SU-DHL-6 (cell line): ENCODE results near the gene CREBZF.
"Not testable (repeated sequence)": the region's sequence is repeated elsewhere in the genome, so short reads cannot be mapped to it uniquely, and the experiment has no call there.

Experiments
- H2AFZ ChIP-seq: fragments of 200-600 bp; sonication (generic); 2 replicates; pipeline ENCODE4 v1.6.1; 2014; ENCODE audit warnings: low read depth, mild to moderate bottlenecking, moderate library complexity, mixed read lengths, antibody characterized with exemption, low read length; ENCODE audit not compliant: severe bottlenecking
- H3F3A ChIP-seq: fragments of 200-600 bp; shearing (Covaris generic); 2 replicates; pipeline ENCODE4 v1.6.0; 2016; ENCODE audit warnings: antibody characterized with exemption, mild to moderate bottlenecking; ENCODE audit not compliant: insufficient read depth
- H3K27ac ChIP-seq: fragments of 200-600 bp; sonication (generic); 2 replicates; pipeline ENCODE4 v1.5.1; 2016; ENCODE audit warnings: low read depth, mild to moderate bottlenecking, low read length, moderate library complexity, mixed read lengths
- H3K27me3 ChIP-seq: fragments of 200-600 bp; sonication (generic), shearing (Covaris generic); 2 replicates; pipeline ENCODE4 v1.6.0; 2014; ENCODE audit warnings: mild to moderate bottlenecking, low read length
- H3K36me3 ChIP-seq: fragments of 200-600 bp; sonication (generic); 2 replicates; pipeline ENCODE4 v1.6.1; 2014; ENCODE audit warnings: mild to moderate bottlenecking, low read length, mixed read lengths
- H3K4me2 ChIP-seq: fragments of 300-600, 200-600 bp; shearing (Covaris generic), sonication (generic); 2 replicates; pipeline ENCODE4 v1.6.0; 2014; ENCODE audit warnings: low read length, low read depth, mild to moderate bottlenecking; ENCODE audit not compliant: poor library complexity, severe bottlenecking
- H3K4me3 ChIP-seq: fragments of 200-600 bp; sonication (generic); 2 replicates; pipeline ENCODE4 v1.5.1; 2014; ENCODE audit warnings: antibody characterized with exemption, low read length, mild to moderate bottlenecking, mixed read lengths; ENCODE audit not compliant: insufficient read depth, poor library complexity, severe bottlenecking
- H3K79me2 ChIP-seq: fragments of 200-600 bp; sonication (generic); 2 replicates; pipeline ENCODE4 v1.6.1; 2014; ENCODE audit warnings: mild to moderate bottlenecking, low read length, moderate library complexity; ENCODE audit not compliant: insufficient read depth
- H3K9ac ChIP-seq: fragments of 200-600 bp; sonication (generic); 2 replicates; pipeline ENCODE4 v1.7.0; 2014; ENCODE audit warnings: mild to moderate bottlenecking, low read length
- H3K9me2 ChIP-seq: fragments of 200-600 bp; sonication (generic); replicated peaks from 2 replicates; pipeline ENCODE4 v1.6.1; 2014; ENCODE audit warnings: low read length; ENCODE audit not compliant: insufficient read depth
- H3K9me3 ChIP-seq: fragments of 200-600 bp; sonication (generic); 2 replicates; pipeline ENCODE4 v1.6.1; 2014; ENCODE audit warnings: low read length, mixed read lengths; ENCODE audit not compliant: insufficient read depth
- H4K20me1 ChIP-seq: fragments of 200-600 bp; sonication (generic); 2 replicates; pipeline ENCODE4 v1.6.1; 2014; ENCODE audit warnings: low read depth, mild to moderate bottlenecking, antibody characterized with exemption, low read length, moderate library complexity, mixed read lengths
- EZH2phosphoT487 ChIP-seq: fragments of 200-600 bp; sonication (generic), shearing (Covaris generic); conservative IDR thresholded peaks from 2 replicates; pipeline ENCODE4 v1.6.1; 2018; ENCODE audit warnings: mild to moderate bottlenecking, antibody characterized with exemption, low read length, moderate library complexity, mixed read lengths
- TF ChIP-seq, protein P1 (sequence below): fragments of 200-600 bp; sonication (generic); IDR thresholded peaks from one replicate; pipeline ENCODE4 v1.5.1; 2017; ENCODE audit warnings: antibody characterized with exemption, mild to moderate bottlenecking, low read length, moderate library complexity; ENCODE audit not compliant: insufficient read depth, poor library complexity, severe bottlenecking

The CREBZF gene

DNA sequence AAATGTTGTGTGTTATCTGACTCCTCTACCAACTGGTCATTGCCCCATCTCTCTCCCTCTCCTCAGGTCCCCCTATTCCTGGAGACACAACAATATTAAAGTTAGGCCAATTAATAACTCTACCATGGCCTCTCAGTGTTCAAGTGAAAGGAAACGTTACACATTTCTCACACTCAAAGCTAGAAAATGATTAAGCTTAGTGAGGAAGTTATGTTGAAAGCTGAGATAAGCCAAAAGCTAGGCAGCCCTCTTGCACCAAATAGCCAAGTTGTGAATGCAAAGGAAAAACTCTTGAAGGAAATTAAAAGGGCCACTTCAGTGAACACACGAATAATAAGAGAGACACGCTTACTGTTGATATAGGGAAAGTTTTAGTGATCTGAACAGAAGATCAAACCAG, 44.7 kb downstream of the CREBZF start:
- H3K9me2 ChIP-seq = no peaks in the 10 kb centered on the region
- H3K9ac ChIP-seq = no peak overlapping the region
- no peaks in the 10 kb centered on the region for H4K20me1 ChIP-seq
- H3K36me3 ChIP-seq = no peaks in the 10 kb centered on the region
- no peaks in the 10 kb centered on the region for H3K79me2 ChIP-seq
- H3K27ac ChIP-seq = no peak overlapping the region
- no peak overlapping the region for H3K4me3 ChIP-seq
- no peaks in the 10 kb centered on the region for H3K9me3 ChIP-seq
- H2AFZ ChIP-seq = no peak overlapping the region
- H3K4me2 ChIP-seq = no peak overlapping the region
- H3F3A ChIP-seq = no peaks in the 10 kb centered on the region
- no peak for TF ChIP-seq EZH2phosphoT487
- TF ChIP-seq, protein P1, sequence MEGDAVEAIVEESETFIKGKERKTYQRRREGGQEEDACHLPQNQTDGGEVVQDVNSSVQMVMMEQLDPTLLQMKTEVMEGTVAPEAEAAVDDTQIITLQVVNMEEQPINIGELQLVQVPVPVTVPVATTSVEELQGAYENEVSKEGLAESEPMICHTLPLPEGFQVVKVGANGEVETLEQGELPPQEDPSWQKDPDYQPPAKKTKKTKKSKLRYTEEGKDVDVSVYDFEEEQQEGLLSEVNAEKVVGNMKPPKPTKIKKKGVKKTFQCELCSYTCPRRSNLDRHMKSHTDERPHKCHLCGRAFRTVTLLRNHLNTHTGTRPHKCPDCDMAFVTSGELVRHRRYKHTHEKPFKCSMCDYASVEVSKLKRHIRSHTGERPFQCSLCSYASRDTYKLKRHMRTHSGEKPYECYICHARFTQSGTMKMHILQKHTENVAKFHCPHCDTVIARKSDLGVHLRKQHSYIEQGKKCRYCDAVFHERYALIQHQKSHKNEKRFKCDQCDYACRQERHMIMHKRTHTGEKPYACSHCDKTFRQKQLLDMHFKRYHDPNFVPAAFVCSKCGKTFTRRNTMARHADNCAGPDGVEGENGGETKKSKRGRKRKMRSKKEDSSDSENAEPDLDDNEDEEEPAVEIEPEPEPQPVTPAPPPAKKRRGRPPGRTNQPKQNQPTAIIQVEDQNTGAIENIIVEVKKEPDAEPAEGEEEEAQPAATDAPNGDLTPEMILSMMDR = no peak
- no peaks in the 10 kb centered on the region for H3K27me3 ChIP-seq

DNA sequence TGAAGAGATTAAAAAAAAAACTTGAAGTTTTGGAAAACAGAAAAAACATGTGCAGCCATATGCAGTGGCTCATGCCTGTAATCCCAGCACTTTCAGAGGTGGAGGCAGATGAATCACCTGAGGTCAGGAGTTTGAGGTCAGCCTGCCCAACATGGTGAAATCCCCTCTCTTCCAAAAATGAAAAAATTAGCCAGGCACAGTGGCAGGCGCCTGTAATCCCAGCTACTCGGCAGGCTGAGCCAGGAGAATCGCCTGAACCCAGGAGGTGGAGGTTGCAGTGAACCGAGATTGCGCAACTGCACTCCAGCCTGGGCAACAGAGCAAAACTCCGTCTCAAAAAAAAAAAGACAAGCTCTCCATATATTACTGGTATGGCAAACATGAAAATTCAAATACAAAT, 45.4 kb downstream of the CREBZF start:
- TF ChIP-seq EZH2phosphoT487 = no peak
- TF ChIP-seq, protein P1 = no peak
- H3K36me3 ChIP-seq = no peaks in the 10 kb centered on the region
- H3K4me2 ChIP-seq = no peak overlapping the region
- H3K9me3 ChIP-seq = no peaks in the 10 kb centered on the region
- no peak overlapping the region for H3K4me3 ChIP-seq
- H3K9me2 ChIP-seq = no peaks in the 10 kb centered on the region
- no peaks in the 10 kb centered on the region for H3K27me3 ChIP-seq
- no peak overlapping the region for H3K27ac ChIP-seq
- no peaks in the 10 kb centered on the region for H4K20me1 ChIP-seq
- H3F3A ChIP-seq = no peaks in the 10 kb centered on the region
- no peaks in the 10 kb centered on the region for H3K79me2 ChIP-seq
- H3K9ac ChIP-seq = no peak overlapping the region
- no peak overlapping the region for H2AFZ ChIP-seq

DNA sequence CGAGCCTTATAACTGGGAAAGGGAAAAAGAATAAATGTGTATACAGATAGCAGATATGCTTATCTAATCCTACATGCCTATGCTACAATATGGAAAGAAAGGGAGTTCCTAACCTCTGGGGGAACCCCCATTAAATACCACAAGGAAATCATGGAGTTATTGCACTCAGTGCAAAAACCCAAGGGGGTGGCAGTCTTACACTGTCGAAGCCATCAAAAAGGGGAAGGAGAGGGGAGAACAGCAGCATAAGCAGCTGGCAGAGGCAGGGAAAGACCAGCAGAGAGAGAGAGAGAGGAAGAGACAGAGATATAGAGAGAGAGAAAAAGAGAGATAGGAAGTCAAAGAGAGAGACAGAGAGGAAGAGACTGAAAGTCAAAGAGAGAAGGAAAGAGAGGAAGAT, 53.3 kb downstream of the CREBZF start:
- H3K79me2 ChIP-seq, H3K4me3 ChIP-seq, H3K4me2 ChIP-seq, H4K20me1 ChIP-seq, H3K9me2 ChIP-seq, H2AFZ ChIP-seq, H3K27me3 ChIP-seq, H3F3A ChIP-seq, H3K36me3 ChIP-seq, H3K9me3 ChIP-seq, H3K9ac ChIP-seq, H3K27ac ChIP-seq: not testable (repeated sequence)
